NCI-H2029 (cell line): ENCODE results near the gene RNF26.

Experiments used
- DNase-seq: peaks from one replicate; lab custom pipeline; 2025; lab: John Stamatoyannopoulos, UW

RNF26 gene

GRCh38 chr11:119334174-119334930 lies at the start of gene RNF26:
RNF26 (plus strand) TSS chr11:119334527; CDS start chr11:119335123, 596 bp downstream.
- peak; percentile 98 for DNase-seq

GRCh38 chr11:119285431-119285830 lies 48.9 kb upstream of the RNF26 start:
- DNase-seq, result no peak

GRCh38 chr11:119288219-119288618 lies 46.1 kb upstream of the RNF26 start:
- DNase-seq, result no peak

GRCh38 chr11:119290894-119291497 lies 43.3 kb upstream of the RNF26 start:
- no peak for DNase-seq

- no peak for DNase-seq
Measured at GRCh38 chr11:119293461-119293860, 40.9 kb upstream of the RNF26 start.

GRCh38 chr11:119295178-119295577 lies 39.1 kb upstream of the RNF26 start:
- no peak for DNase-seq

GRCh38 chr11:119297938-119298337 lies 36.4 kb upstream of the RNF26 start:
- DNase-seq, result no peak

GRCh38 chr11:119298726-119299125 lies 35.6 kb upstream of the RNF26 start:
- DNase-seq, result no peak

- DNase-seq, result no peak
Measured at GRCh38 chr11:119299416-119299815, 34.9 kb upstream of the RNF26 start.

GRCh38 chr11:119300198-119300964 lies 33.9 kb upstream of the RNF26 start:
- no peak for DNase-seq

- DNase-seq, result no peak
Measured at GRCh38 chr11:119303227-119303718, 31.1 kb upstream of the RNF26 start.

- DNase-seq, result no peak
Measured at GRCh38 chr11:119305556-119306372, 28.6 kb upstream of the RNF26 start.

GRCh38 chr11:119306373-119306890 lies 27.9 kb upstream of the RNF26 start:
- DNase-seq, result no peak

GRCh38 chr11:119307219-119307618 lies 27.1 kb upstream of the RNF26 start:
- DNase-seq, result no peak

- DNase-seq, result no peak
Measured at GRCh38 chr11:119307974-119308373, 26.4 kb upstream of the RNF26 start.

GRCh38 chr11:119309411-119309810 lies 24.9 kb upstream of the RNF26 start:
- DNase-seq, result no peak

GRCh38 chr11:119309953-119310681 lies 24.2 kb upstream of the RNF26 start:
- no peak for DNase-seq

GRCh38 chr11:119310682-119311052 lies 23.7 kb upstream of the RNF26 start:
- DNase-seq, result no peak

- no peak for DNase-seq
Measured at GRCh38 chr11:119314726-119315125, 19.6 kb upstream of the RNF26 start.

GRCh38 chr11:119315131-119316015 lies 19.0 kb upstream of the RNF26 start:
- DNase-seq, result peak; percentile 74
